PC-3 (cell line): ENCODE measurements around the gene HHIPL1. TPM values are rescaled to one million over a fixed set of nuclear protein-coding genes. Genes with fewer than 3 reads are reported as not detected.

Source experiments
- ATAC-seq: fragments of 200-7000 bp; cut with Tn5 transposase; 2 replicates; pipeline ENCODE4 v1.9.1; 2020; ENCODE audit warnings: mild to moderate bottlenecking, moderate library complexity
- BruUV-seq: library from RNA; stranded (reverse); fragments of 400-500 nt; replicated peaks from 2 replicates; lab custom pipeline; 2021; lab: Mats Ljungman, UMichigan
- CTCF ChIA-PET: fragments of 300-600 bp; sonication (Branson Sonifier 250); formaldehyde crosslinking; loops from one replicate; lab custom pipeline; 2022; ENCODE audit warnings: antibody characterized with exemption; lab: Charles Lee
- POLR2A ChIA-PET: fragments of 300-600 bp; sonication (Branson Sonifier 250); formaldehyde crosslinking; loops from one replicate; lab custom pipeline; 2022; ENCODE audit warnings: antibody characterized with exemption; ENCODE audit not compliant: unreplicated experiment; lab: Charles Lee
- DNase-seq: peaks from one replicate; pipeline ENCODE4 v3.0.0-alpha.2; 2015
- H2AFZ ChIP-seq: fragments of 300-600 bp; sonication (generic); 2 replicates; pipeline ENCODE4 v1.6.0; 2016; ENCODE audit warnings: antibody characterized with exemption, low read length
- H3F3A ChIP-seq: fragments of 300-600 bp; sonication (generic); one replicate; pipeline ENCODE4 v1.6.0; 2017; ENCODE audit warnings: antibody characterized with exemption, low read length, control low read depth, mild to moderate bottlenecking; ENCODE audit not compliant: unreplicated experiment
- H3K27ac ChIP-seq: fragments of 300-600 bp; sonication (generic); 2 replicates; pipeline ENCODE4 v1.5.1; 2016; ENCODE audit warnings: mild to moderate bottlenecking, low read length
- H3K27me3 ChIP-seq: fragments of 300-600 bp; sonication (generic); 2 replicates; pipeline ENCODE4 v1.6.1; 2016; ENCODE audit warnings: low read length, mixed read lengths
- H3K36me3 ChIP-seq: fragments of 300-600 bp; sonication (generic); 2 replicates; pipeline ENCODE4 v1.6.1; 2016; ENCODE audit warnings: low read depth, mixed run types, low read length, mixed read lengths
- H3K4me1 ChIP-seq: fragments of 300-600 bp; sonication (generic); 2 replicates; pipeline ENCODE4 v1.5.1; 2016; ENCODE audit warnings: low read length; ENCODE audit not compliant: insufficient read depth
- H3K4me2 ChIP-seq: fragments of 300-600 bp; sonication (generic); 2 replicates; pipeline ENCODE4 v1.6.0; 2016; ENCODE audit warnings: low read length
- H3K4me3 ChIP-seq: fragments of 300-600 bp; sonication (generic); 2 replicates; pipeline ENCODE4 v1.5.1; 2016; ENCODE audit warnings: mild to moderate bottlenecking, low read length, mixed read lengths
- H3K79me2 ChIP-seq: fragments of 300-600 bp; sonication (generic); 2 replicates; pipeline ENCODE4 v1.6.1; 2017; ENCODE audit warnings: low read length, mixed read lengths
- H3K9ac ChIP-seq: fragments of 300-600 bp; sonication (generic); 2 replicates; pipeline ENCODE4 v1.6.0; 2016; ENCODE audit warnings: mild to moderate bottlenecking, low read length
- H3K9me2 ChIP-seq: fragments of 300-600 bp; sonication (generic); replicated peaks from 2 replicates; pipeline ENCODE4 v1.6.1; 2016; ENCODE audit warnings: mixed run types, low read length, mixed read lengths
- H3K9me3 ChIP-seq: fragments of 300-600 bp; sonication (generic); 2 replicates; pipeline ENCODE4 v1.6.1; 2016; ENCODE audit warnings: low read length, mixed read lengths
- H4K20me1 ChIP-seq: fragments of 300-600 bp; sonication (generic); 2 replicates; pipeline ENCODE4 v1.6.1; 2016; ENCODE audit warnings: low read length, mixed read lengths
- CTCF ChIP-seq: fragments of 300-600 bp; sonication (generic); conservative IDR thresholded peaks from 2 replicates; pipeline ENCODE4 v1.5.1; 2017; ENCODE audit warnings: antibody characterized with exemption, low read depth, mild to moderate bottlenecking, low read length
- EZH2 ChIP-seq: fragments of 300-600 bp; sonication (generic); IDR thresholded peaks from one replicate; pipeline ENCODE4 v1.6.1; 2017; ENCODE audit warnings: antibody characterized with exemption, mild to moderate bottlenecking, low read length; ENCODE audit not compliant: unreplicated experiment
- EZH2phosphoT487 ChIP-seq: fragments of 300-600 bp; sonication (generic); IDR thresholded peaks from 2 replicates; pipeline ENCODE4 v1.6.1; 2018; ENCODE audit warnings: mild to moderate bottlenecking, antibody characterized with exemption, low read length, borderline replicate concordance
- intact Hi-C: fragments of 100-400 bp; cut with micrococcal nuclease; formaldehyde crosslinking; loops from 2 replicates; pipeline ENCODE4 v1.9.0; 2023
- total RNA-seq: library from RNA; depleted of rRNA; stranded (reverse); fragments of >200 nt; gene quantifications from 2 replicates; pipeline ENCODE4 v1.2.3, GENCODE V29; 2014

Gene HHIPL1
- total RNA-seq, 1 experiment from 2014 or later, result 0.84 TPM

- no TSS peak for BruUV-seq
- H3K9me3 ChIP-seq, result no peaks in the 10 kb centered on the region
- ATAC-seq, result peak; percentile 15; the same call in 1 of the 2 replicates
Measured at GRCh38 chr14:99648027-99648784, 3.3 kb downstream of the HHIPL1 start.

DNA sequence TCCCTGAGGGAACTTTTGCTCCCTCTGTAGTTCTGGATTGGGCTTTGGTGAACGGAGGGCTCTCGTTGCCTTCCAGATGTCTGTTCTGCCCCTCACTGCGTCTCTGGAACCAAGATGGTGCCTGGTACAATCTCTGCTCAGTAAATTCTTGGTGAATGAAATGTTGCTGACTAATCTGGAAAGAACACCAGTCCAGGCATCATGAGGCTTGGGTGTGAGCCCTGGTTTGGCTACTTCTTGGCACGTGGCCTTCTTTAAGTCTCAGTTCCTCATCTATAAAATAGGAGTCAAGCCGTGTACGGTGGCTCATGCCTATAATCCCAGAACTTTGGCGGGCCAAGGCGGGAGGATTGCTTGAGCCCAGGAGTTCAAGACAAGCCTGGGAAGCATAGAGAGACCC, 4.3 kb downstream of the HHIPL1 start:
- TF ChIP-seq CTCF (no peak), EZH2phosphoT487 (no peak), EZH2 (no peak)
- H3K27me3 ChIP-seq, result no peaks in the 10 kb centered on the region
- ChIA-PET POLR2A (no interaction called here), CTCF (no interaction called here)
- H3K36me3 ChIP-seq, result no peaks in the 10 kb centered on the region
- no peak overlapping the region for H2AFZ ChIP-seq
- H3K9me3 ChIP-seq, result no peaks in the 10 kb centered on the region
- BruUV-seq, result no TSS peak
- H3K9ac ChIP-seq, result no peak overlapping the region
- H3K4me2 ChIP-seq, result no peak overlapping the region
- H3K9me2 ChIP-seq, result no peaks in the 10 kb centered on the region
- H3K4me1 ChIP-seq, result no peaks in the 10 kb centered on the region; the same call in 1 of the 2 replicates
- no peak overlapping the region for H3K27ac ChIP-seq
- DNase-seq, result peak; percentile 20
- H3K4me3 ChIP-seq, result no peak overlapping the region
- no peaks in the 10 kb centered on the region for H4K20me1 ChIP-seq
- H3K79me2 ChIP-seq, result no peaks in the 10 kb centered on the region
- no peaks in the 10 kb centered on the region for H3F3A ChIP-seq
- intact Hi-C loops, result no loop called here
- no peak for ATAC-seq

More at GRCh38 chr14:99648027-99648784, 3.3 kb downstream of the HHIPL1 start:
- H3K9ac ChIP-seq, result no peak overlapping the region
- no peaks in the 10 kb centered on the region for H3F3A ChIP-seq
- TF ChIP-seq EZH2 (no peak), CTCF (no peak), EZH2phosphoT487 (no peak)
- no peak for DNase-seq
- no peaks in the 10 kb centered on the region; the same call in 1 of the 2 replicates for H3K4me1 ChIP-seq
- no peak overlapping the region for H3K27ac ChIP-seq
- no peak overlapping the region for H3K4me2 ChIP-seq
- H3K4me3 ChIP-seq, result no peak overlapping the region
- POLR2A ChIA-PET, result no interaction called here
- H2AFZ ChIP-seq, result no peak overlapping the region
- intact Hi-C loops, result no loop called here
- H3K36me3 ChIP-seq, result no peaks in the 10 kb centered on the region
- H3K27me3 ChIP-seq, result no peaks in the 10 kb centered on the region
- H4K20me1 ChIP-seq, result no peaks in the 10 kb centered on the region
- H3K9me2 ChIP-seq, result no peaks in the 10 kb centered on the region
- CTCF ChIA-PET, result no interaction called here
- H3K79me2 ChIP-seq, result no peaks in the 10 kb centered on the region

DNA sequence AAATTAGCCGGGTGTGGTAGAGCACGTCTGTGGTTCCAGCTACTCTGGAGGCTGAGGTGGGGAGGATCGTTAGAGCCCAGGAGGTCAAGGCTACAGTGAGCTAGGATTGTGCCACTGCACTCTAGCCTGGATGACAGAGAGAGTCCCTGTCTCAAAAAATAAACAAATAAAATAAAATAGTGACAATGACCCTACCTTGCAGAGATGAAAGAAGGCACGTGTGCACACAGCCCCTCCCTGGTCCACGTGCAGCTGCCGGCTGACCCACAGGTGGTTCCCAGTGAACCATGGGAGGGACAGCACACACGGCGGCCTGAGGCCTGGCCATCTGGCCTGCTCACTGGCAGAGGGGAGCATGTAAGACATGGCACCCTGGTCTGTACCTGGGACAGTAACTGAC, 4.7 kb downstream of the HHIPL1 start:
- ChIA-PET CTCF (no interaction called here), POLR2A (no interaction called here)
- BruUV-seq, result no TSS peak
- no peaks in the 10 kb centered on the region for H3K27me3 ChIP-seq
- ATAC-seq (no peak), DNase-seq (no peak)
- no peaks in the 10 kb centered on the region for H4K20me1 ChIP-seq
- H3K9me3 ChIP-seq, result no peaks in the 10 kb centered on the region
- no peak overlapping the region for H3K9ac ChIP-seq
- intact Hi-C loops, result no loop called here
- H3F3A ChIP-seq, result no peaks in the 10 kb centered on the region
- TF ChIP-seq CTCF, result no peak
- TF ChIP-seq EZH2phosphoT487, result no peak
- TF ChIP-seq EZH2, result no peak
- no peaks in the 10 kb centered on the region; the same call in 1 of the 2 replicates for H3K4me1 ChIP-seq
- no peaks in the 10 kb centered on the region for H3K36me3 ChIP-seq
- no peaks in the 10 kb centered on the region for H3K9me2 ChIP-seq
- no peak overlapping the region for H2AFZ ChIP-seq
- no peak overlapping the region for H3K4me3 ChIP-seq
- H3K79me2 ChIP-seq, result no peaks in the 10 kb centered on the region
- no peak overlapping the region for H3K27ac ChIP-seq
- H3K4me2 ChIP-seq, result no peak overlapping the region
